ENCODE measurements around the gene BNC2.

- TF ChIP-seq CTCF (tag by site-specific recombination; IDR thresholded peaks at IDR 0.05) (no peak), ZBTB49 (tag by site-specific recombination; IDR thresholded peaks at IDR 0.05; ENCODE audit: low read depth) (no peak), ZFP37 (tag by site-specific recombination; IDR thresholded peaks at IDR 0.05) (no peak), ZNF639 (tag by site-specific recombination; IDR thresholded peaks at IDR 0.05) (no peak), ZNF274 (IDR thresholded peaks at IDR 0.05; ENCODE audit: low read length) (no peak), ZNF274 (tag by site-specific recombination; IDR thresholded peaks at IDR 0.05; ENCODE audit: borderline replicate concordance) (no peak), ZNF146 (tag by site-specific recombination; IDR thresholded peaks at IDR 0.05) (no peak), ZNF350 (tag by site-specific recombination; IDR thresholded peaks at IDR 0.05) (no peak), ELK4 (IDR thresholded peaks at IDR 0.05; ENCODE audit: borderline replicate concordance, low read depth, low read length) (no peak), ATF2 (tag by site-specific recombination; IDR thresholded peaks at IDR 0.05; ENCODE audit: low read depth) (no peak), REST (tag by site-specific recombination; IDR thresholded peaks at IDR 0.05) (no peak), ZSCAN30 (tag by site-specific recombination; IDR thresholded peaks at IDR 0.05) (no peak)
These were observed 421.3 kb downstream of the BNC2 start for GRCh38 chr9:16449076-16449730.

Measured in HEK293 (cell line).